Measurements from ENCODE around the gene STUB1. TPM values are rescaled to one million over a fixed set of nuclear protein-coding genes. Genes with fewer than 3 reads are reported as not detected.

Gene STUB1
- total and polyA plus RNA-seq, 4 donors: 32.4 to 74.4 (median 50.2) TPM

DNA sequence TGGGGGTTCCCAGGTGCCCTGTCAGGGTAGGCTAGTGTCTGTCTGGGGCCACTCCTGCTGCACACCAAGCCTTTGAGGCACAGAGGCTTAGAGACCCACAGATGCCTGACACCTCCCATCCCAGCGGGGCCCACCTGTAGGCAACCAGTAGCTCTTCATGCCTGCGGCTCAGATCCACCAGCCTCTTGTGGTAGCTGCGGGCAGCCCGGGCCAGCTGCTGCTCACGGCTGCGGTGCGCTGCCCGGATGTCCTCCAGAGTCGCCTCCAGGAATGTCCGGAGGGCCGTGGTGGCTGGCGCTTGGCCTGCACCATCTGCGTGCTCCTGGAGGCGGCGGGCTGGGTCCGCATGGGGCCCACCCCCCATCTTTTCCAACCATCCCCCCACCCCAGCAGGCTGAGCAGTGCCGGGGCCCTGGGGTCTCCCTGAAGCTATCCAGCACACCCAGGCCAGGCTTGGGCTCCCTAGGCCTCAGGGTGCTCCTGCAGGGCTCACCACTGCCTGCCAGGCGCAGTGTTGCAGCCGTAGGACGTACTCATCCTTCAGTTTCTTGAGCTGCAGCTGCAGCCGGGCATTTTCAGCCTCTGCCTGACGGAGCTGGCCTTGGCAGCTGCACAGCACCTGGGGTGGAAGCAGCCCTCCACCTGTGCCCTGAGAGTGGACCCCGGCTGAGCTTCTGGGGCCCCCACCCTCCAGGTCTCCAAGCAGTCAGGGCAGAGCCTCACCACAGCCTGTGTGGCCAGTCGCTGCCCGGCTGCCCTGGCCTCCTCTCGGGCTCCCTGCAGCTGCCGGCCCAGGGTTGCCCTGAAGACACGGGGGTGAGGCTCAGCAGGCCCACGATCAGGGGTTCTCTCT is 44.2 kb downstream of the STUB1 start:
- no peaks in the 10 kb centered on the region for H3K36me3 ChIP-seq (ENCODE audit: control insufficient read depth in 4 of 4, insufficient read depth in 3 of 4, low read depth in 1 of 4, low read length in 3 of 4)
- 75% methylated on average over 29 of the region's 29 CpGs for WGBS
- H3K9ac ChIP-seq (ENCODE audit: low read depth in 1 of 2, low read length in 2 of 2): no peak overlapping the region
- H3K27ac ChIP-seq (ENCODE audit: low read depth in 1 of 2, low read length in 2 of 2): no peak overlapping the region
- peaks cover 0 to 2% (median 0%) of the 10 kb centered on the region in 4 donors for H3K27me3 ChIP-seq (ENCODE audit: control insufficient read depth in 4 of 4, insufficient read depth in 4 of 4, low read length in 3 of 4)
- no peak for DNase-seq (ENCODE audit: low spot score)
- no peaks in the 10 kb centered on the region for H3K9me3 ChIP-seq (ENCODE audit: control insufficient read depth in 4 of 4, low read length in 3 of 4)
- TF ChIP-seq HNF4A (conservative IDR thresholded peaks at IDR 0.05) (no peak), TAF1 (conservative IDR thresholded peaks at IDR 0.05) (no peak), EGR1 (IDR thresholded peaks at IDR 0.05; ENCODE audit: low read depth in 2 of 2) (no peak), JUND (IDR thresholded peaks at IDR 0.05) (no peak), YY1 (IDR thresholded peaks at IDR 0.05) (no peak), RAD21 (IDR thresholded peaks at IDR 0.05) (no peak), CTCF (IDR thresholded peaks at IDR 0.05; ENCODE audit: low read depth, low read length, missing input control) (no peak), GABPA (IDR thresholded peaks at IDR 0.05 in 1 of 2, conservative IDR thresholded peaks at IDR 0.05 in 1 of 2) (no peak), NR2F2 (IDR thresholded peaks at IDR 0.05) (no peak)
- TF ChIP-seq, protein P1, sequence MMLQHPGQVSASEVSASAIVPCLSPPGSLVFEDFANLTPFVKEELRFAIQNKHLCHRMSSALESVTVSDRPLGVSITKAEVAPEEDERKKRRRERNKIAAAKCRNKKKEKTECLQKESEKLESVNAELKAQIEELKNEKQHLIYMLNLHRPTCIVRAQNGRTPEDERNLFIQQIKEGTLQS (IDR thresholded peaks at IDR 0.05): no peak
- TF ChIP-seq, protein P2, sequence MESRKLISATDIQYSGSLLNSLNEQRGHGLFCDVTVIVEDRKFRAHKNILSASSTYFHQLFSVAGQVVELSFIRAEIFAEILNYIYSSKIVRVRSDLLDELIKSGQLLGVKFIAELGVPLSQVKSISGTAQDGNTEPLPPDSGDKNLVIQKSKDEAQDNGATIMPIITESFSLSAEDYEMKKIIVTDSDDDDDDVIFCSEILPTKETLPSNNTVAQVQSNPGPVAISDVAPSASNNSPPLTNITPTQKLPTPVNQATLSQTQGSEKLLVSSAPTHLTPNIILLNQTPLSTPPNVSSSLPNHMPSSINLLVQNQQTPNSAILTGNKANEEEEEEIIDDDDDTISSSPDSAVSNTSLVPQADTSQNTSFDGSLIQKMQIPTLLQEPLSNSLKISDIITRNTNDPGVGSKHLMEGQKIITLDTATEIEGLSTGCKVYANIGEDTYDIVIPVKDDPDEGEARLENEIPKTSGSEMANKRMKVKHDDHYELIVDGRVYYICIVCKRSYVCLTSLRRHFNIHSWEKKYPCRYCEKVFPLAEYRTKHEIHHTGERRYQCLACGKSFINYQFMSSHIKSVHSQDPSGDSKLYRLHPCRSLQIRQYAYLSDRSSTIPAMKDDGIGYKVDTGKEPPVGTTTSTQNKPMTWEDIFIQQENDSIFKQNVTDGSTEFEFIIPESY (IDR thresholded peaks at IDR 0.05): no peak
- H3K4me1 ChIP-seq (ENCODE audit: control insufficient read depth in 4 of 4, insufficient read depth in 4 of 4, low read length in 3 of 4): peaks cover 16 to 32% (median 31%) of the 10 kb centered on the region in 4 donors
- no peak overlapping the region for H3K4me3 ChIP-seq (ENCODE audit: low read depth in 1 of 3, low read length in 3 of 3)

GRCh38 chr16:725041-725376 is 44.8 kb downstream of the STUB1 start:
- 81% methylated on average over 7 of the region's 7 CpGs for WGBS
- H3K4me1 ChIP-seq (ENCODE audit: control insufficient read depth in 4 of 4, insufficient read depth in 4 of 4, low read length in 3 of 4): peaks cover 12 to 28% (median 28%) of the 10 kb centered on the region in 4 donors
- H3K9me3 ChIP-seq (ENCODE audit: control insufficient read depth in 4 of 4, low read length in 3 of 4): no peaks in the 10 kb centered on the region
- peaks cover 0 to 2% (median 0%) of the 10 kb centered on the region in 4 donors for H3K27me3 ChIP-seq (ENCODE audit: control insufficient read depth in 4 of 4, insufficient read depth in 4 of 4, low read length in 3 of 4)
- H3K27ac ChIP-seq (ENCODE audit: low read depth in 1 of 2, low read length in 2 of 2): no peak overlapping the region
- no peak overlapping the region for H3K9ac ChIP-seq (ENCODE audit: low read depth in 1 of 2, low read length in 2 of 2)
- H3K4me3 ChIP-seq (ENCODE audit: low read depth in 1 of 3, low read length in 3 of 3): no peak overlapping the region
- TF ChIP-seq RAD21 (IDR thresholded peaks at IDR 0.05) (no peak), EGR1 (IDR thresholded peaks at IDR 0.05; ENCODE audit: low read depth in 2 of 2) (no peak), FOXA1 (IDR thresholded peaks at IDR 0.05) (no peak), HNF4G (IDR thresholded peaks at IDR 0.05) (no peak)
- TF ChIP-seq, protein P1 (IDR thresholded peaks at IDR 0.05): no peak
- H3K36me3 ChIP-seq (ENCODE audit: control insufficient read depth in 4 of 4, insufficient read depth in 3 of 4, low read depth in 1 of 4, low read length in 3 of 4): no peaks in the 10 kb centered on the region
- DNase-seq (ENCODE audit: low spot score): no peak

Measured in liver (tissue), 9 donors.